NCI-H1417 treated with DMSO at 0.1 percent for 48 hours (cell line): ENCODE results near the gene KMO.

ENCODE experiments used
- DNase-seq: peaks from one replicate; lab custom pipeline; 2025; lab: John Stamatoyannopoulos, UW

KMO gene

GRCh38 chr1:241630476-241630875 is 98.3 kb downstream of the KMO start:
- DNase-seq = no peak

- no peak for DNase-seq
Observed at GRCh38 chr1:241630899-241631298, 98.7 kb downstream of the KMO start.

GRCh38 chr1:241631674-241632073 is 99.5 kb downstream of the KMO start:
- no peak for DNase-seq

GRCh38 chr1:241632987-241633386 is 100.8 kb downstream of the KMO start:
- DNase-seq = no peak

GRCh38 chr1:241635556-241636152 is 103.5 kb downstream of the KMO start:
- no peak for DNase-seq

GRCh38 chr1:241636291-241636690 is 104.1 kb downstream of the KMO start:
- no peak for DNase-seq

GRCh38 chr1:241637046-241637590 is 104.9 kb downstream of the KMO start:
- DNase-seq = no peak

GRCh38 chr1:241637604-241638003 is 105.4 kb downstream of the KMO start:
- DNase-seq = no peak

GRCh38 chr1:241638099-241638682 is 106.0 kb downstream of the KMO start:
- DNase-seq = no peak

GRCh38 chr1:241638909-241639622 is 106.9 kb downstream of the KMO start:
- no peak for DNase-seq

GRCh38 chr1:241639623-241640148 is 107.5 kb downstream of the KMO start:
- no peak for DNase-seq

GRCh38 chr1:241640149-241640866 is 108.1 kb downstream of the KMO start, which contains the start of the genes CHML and OPN3:
TSS of gene CHML (minus strand) at chr1:241640369. CDS start at chr1:241635766, 4,603 bp downstream.
TSS of gene OPN3 (minus strand) at chr1:241640369. CDS start at chr1:241640254, 115 bp downstream.
- DNase-seq = no peak

GRCh38 chr1:241640867-241641622 is 108.9 kb downstream of the KMO start:
- DNase-seq = no peak

GRCh38 chr1:241641773-241642592 is 109.8 kb downstream of the KMO start:
- DNase-seq = no peak

- DNase-seq = no peak
Observed at GRCh38 chr1:241642593-241642944, 110.4 kb downstream of the KMO start.

- no peak for DNase-seq
Observed at GRCh38 chr1:241644259-241644658, 112.1 kb downstream of the KMO start.

GRCh38 chr1:241645199-241645598 is 113.0 kb downstream of the KMO start:
- no peak for DNase-seq
